H9 (cell line): ENCODE measurements around the gene CAMP. TPM values are rescaled to one million over a fixed set of nuclear protein-coding genes. Genes with fewer than 3 reads are reported as not detected.

Experiments
- DNase-seq: peaks from one replicate; pipeline ENCODE4 v3.0.0-alpha.2; 2017
- H2AFZ ChIP-seq: one replicate; pipeline ENCODE4 v1.6.1; 2013; ENCODE audit warnings: mild to moderate bottlenecking, low read length, control low read depth, moderate library complexity
- H2AK5ac ChIP-seq: 2 replicates; pipeline ENCODE4 v1.6.1; 2013; ENCODE audit warnings: low read length, control low read depth, mixed read lengths; ENCODE audit not compliant: insufficient read length
- H2BK120ac ChIP-seq: one replicate; pipeline ENCODE4 v1.6.1; 2013; ENCODE audit warnings: low read depth, mild to moderate bottlenecking, low read length, control low read depth, inconsistent platforms; ENCODE audit not compliant: poor library complexity, severe bottlenecking
- H2BK12ac ChIP-seq: 2 replicates; pipeline ENCODE4 v1.6.1; 2013; ENCODE audit warnings: low read length, control low read depth, mixed read lengths, low read depth; ENCODE audit not compliant: insufficient read length
- H2BK15ac ChIP-seq: 2 replicates; pipeline ENCODE4 v1.6.1; 2013; ENCODE audit warnings: low read depth, low read length, control low read depth
- H2BK20ac ChIP-seq: one replicate; pipeline ENCODE4 v1.6.1; 2013; ENCODE audit warnings: low read depth, mild to moderate bottlenecking, low read length, control low read depth, inconsistent platforms; ENCODE audit not compliant: poor library complexity, severe bottlenecking
- H2BK5ac ChIP-seq: 2 replicates; pipeline ENCODE4 v1.6.1; 2013; ENCODE audit warnings: low read length, control low read depth, mixed read lengths; ENCODE audit not compliant: insufficient read length
- H3K14ac ChIP-seq: 2 replicates; pipeline ENCODE4 v1.6.1; 2013; ENCODE audit warnings: low read length, control low read depth; ENCODE audit not compliant: insufficient read depth
- H3K18ac ChIP-seq: 2 replicates; pipeline ENCODE4 v1.6.1; 2013; ENCODE audit warnings: low read depth, mild to moderate bottlenecking, mixed read lengths, low read length, control low read depth; ENCODE audit not compliant: insufficient read length
- H3K23ac ChIP-seq: 2 replicates; pipeline ENCODE4 v1.6.1; 2013; ENCODE audit warnings: low read length, control low read depth, mixed read lengths, low read depth; ENCODE audit not compliant: insufficient read length
- H3K23me2 ChIP-seq: 2 replicates; pipeline ENCODE4 v1.6.1; 2013; ENCODE audit warnings: low read depth, mild to moderate bottlenecking, mixed read lengths, low read length, control low read depth; ENCODE audit not compliant: insufficient read length, poor library complexity, severe bottlenecking
- H3K27ac ChIP-seq: 2 replicates; pipeline ENCODE4 v1.5.1; 2013; ENCODE audit warnings: low read length, control low read depth, mixed read lengths, low read depth; ENCODE audit not compliant: insufficient read length
- H3K27me3 ChIP-seq: 2 replicates; pipeline ENCODE4 v1.6.1; 2013; ENCODE audit warnings: low read length, control low read depth, inconsistent platforms; ENCODE audit not compliant: insufficient read depth
- H3K4ac ChIP-seq: 2 replicates; pipeline ENCODE4 v1.6.1; 2013; ENCODE audit warnings: low read depth, mild to moderate bottlenecking, control low read depth, inconsistent platforms, low read length, moderate library complexity
- H3K4me1 ChIP-seq: 2 replicates; pipeline ENCODE4 v1.6.1; 2013; ENCODE audit warnings: low read length, control low read depth, inconsistent platforms; ENCODE audit not compliant: insufficient read depth
- H3K4me2 ChIP-seq: 2 replicates; pipeline ENCODE4 v1.6.1; 2013; ENCODE audit warnings: low read length, control low read depth, mixed read lengths; ENCODE audit not compliant: insufficient read length, insufficient read depth
- H3K56ac ChIP-seq: 2 replicates; pipeline ENCODE4 v1.6.1; 2013; ENCODE audit warnings: low read depth, mild to moderate bottlenecking, mixed read lengths, low read length, control low read depth; ENCODE audit not compliant: insufficient read length
- H3K79me1 ChIP-seq: 2 replicates; pipeline ENCODE4 v1.6.1; 2013; ENCODE audit warnings: low read depth, mild to moderate bottlenecking, moderate library complexity, low read length, control low read depth, inconsistent platforms; ENCODE audit not compliant: insufficient read depth, poor library complexity, severe bottlenecking
- H3K79me2 ChIP-seq: 2 replicates; pipeline ENCODE4 v1.6.1; 2013; ENCODE audit warnings: low read length, control low read depth, inconsistent platforms; ENCODE audit not compliant: insufficient read depth
- H3K9ac ChIP-seq: 2 replicates; pipeline ENCODE4 v1.6.1; 2013; ENCODE audit warnings: low read length, control low read depth, mixed read lengths; ENCODE audit not compliant: insufficient read length; ENCODE audit errors: extremely low read depth
- H3K9me3 ChIP-seq: one replicate; pipeline ENCODE4 v1.6.1; 2013; ENCODE audit warnings: low read depth, low read length, inconsistent platforms; ENCODE audit not compliant: control insufficient read depth
- H3T11ph ChIP-seq: one replicate; pipeline ENCODE4 v1.6.1; 2013; ENCODE audit warnings: mild to moderate bottlenecking, low read length, control low read depth, inconsistent platforms
- H4K20me1 ChIP-seq: one replicate; pipeline ENCODE4 v1.6.1; 2013; ENCODE audit not compliant: control insufficient read depth, insufficient read length, insufficient read depth
- H4K5ac ChIP-seq: 2 replicates; pipeline ENCODE4 v1.6.1; 2013; ENCODE audit warnings: low read depth, mild to moderate bottlenecking, mixed read lengths, low read length, control low read depth; ENCODE audit not compliant: insufficient read length
- H4K8ac ChIP-seq: replicated peaks from 2 replicates; pipeline ENCODE4 v1.6.1; 2013; ENCODE audit warnings: low read length, control low read depth, mixed read lengths, low read depth; ENCODE audit not compliant: insufficient read length
- H4K91ac ChIP-seq: 2 replicates; pipeline ENCODE4 v1.6.1; 2013; ENCODE audit warnings: low read depth, mild to moderate bottlenecking, moderate library complexity, mixed read lengths, low read length, control low read depth; ENCODE audit not compliant: insufficient read length
- H3K27ac Mint-ChIP-seq, 3 experiments: 2 replicates in 2 of 3; 3 replicates in 1 of 3; pipeline ENCODE4 v1.8.0; 2020 to 2021; ENCODE audit warnings: mixed read lengths in 3 of 3, mild to moderate bottlenecking in 1 of 3, moderate library complexity in 1 of 3
- H3K27me3 Mint-ChIP-seq: 2 replicates; pipeline ENCODE4 v1.8.0; 2021; ENCODE audit warnings: low read depth, mild to moderate bottlenecking, moderate library complexity, mixed read lengths
- H3K36me3 Mint-ChIP-seq, 3 experiments: 2 replicates in 2 of 3; 3 replicates in 1 of 3; pipeline ENCODE4 v1.8.0; 2020 to 2021; ENCODE audit warnings: low read depth in 3 of 3, mixed read lengths in 3 of 3; ENCODE audit not compliant: insufficient read depth in 1 of 3
- H3K4me1 Mint-ChIP-seq, 2 experiments: 2 replicates each; pipeline ENCODE4 v1.8.0; 2020; ENCODE audit warnings: mixed read lengths in 2 of 2
- H3K4me3 Mint-ChIP-seq, 2 experiments: 2 replicates in 1 of 2; 3 replicates in 1 of 2; pipeline ENCODE4 v1.8.0; 2020 to 2021; ENCODE audit warnings: mild to moderate bottlenecking in 2 of 2, mixed read lengths in 2 of 2, moderate library complexity in 1 of 2
- H3K9me3 Mint-ChIP-seq, 2 experiments: 2 replicates in 1 of 2; 3 replicates in 1 of 2; pipeline ENCODE4 v1.8.0; 2020; ENCODE audit warnings: mild to moderate bottlenecking in 2 of 2, mixed read lengths in 2 of 2, moderate library complexity in 1 of 2
- CTCF ChIP-seq: fragments of 200-600 bp; sonication (generic); conservative IDR thresholded peaks from 3 replicates; pipeline ENCODE4 v1.8.0; 2021; ENCODE audit warnings: antibody characterized with exemption, mild to moderate bottlenecking
- WGBS: extraction: QIAGEN DNeasy Blood & Tissue Kit; methylation state at CpG from one replicate; pipeline ENCODE4 v1.1.7; 2013; ENCODE audit warnings: missing lambda C conversion rate, low lambda C conversion rate, mixed read lengths; ENCODE audit not compliant: insufficient read length; ENCODE audit errors: extremely low coverage; 5-methylcytosine and 5-hydroxymethylcytosine counted together
- total RNA-seq: library from RNA; stranded (reverse); gene quantifications from 2 replicates; pipeline ENCODE4 v1.2.1, GENCODE V29; 2021

CAMP gene
- total RNA-seq, 1 experiment from 2014 or later = not detected

DNA sequence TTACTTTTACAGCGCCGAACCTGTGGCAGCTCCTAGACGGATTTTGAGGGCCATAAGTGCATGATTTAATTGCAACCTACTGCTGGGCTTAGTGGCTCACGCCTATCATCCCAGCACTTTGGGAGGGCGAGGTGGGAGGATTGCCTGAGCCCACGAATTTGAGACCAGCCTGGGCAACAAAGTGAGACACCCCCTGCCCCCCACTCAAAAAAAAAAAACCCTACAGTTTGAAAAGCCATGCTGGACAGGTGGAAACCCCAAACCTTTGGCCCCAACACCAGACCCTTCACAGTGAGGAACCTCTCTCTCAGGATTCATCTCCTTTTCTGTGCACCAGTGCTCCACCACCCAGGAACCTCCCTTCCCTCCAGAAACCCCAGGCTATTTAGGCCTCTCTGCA lies 34.0 kb upstream of the CAMP start:
- H3K23me2 ChIP-seq = peaks cover 9% of the 10 kb centered on the region
- H3K27ac Mint-ChIP-seq = peak overlapping the region in 1 of 3 experiments; percentile 58; a peak in 1 of 7 replicates
- no peak overlapping the region for H3K14ac ChIP-seq
- H2BK12ac ChIP-seq = no peak overlapping the region
- H3K4me3 Mint-ChIP-seq = peak overlapping the region in 1 of 2 experiments; percentile 87; a peak in 1 of 5 replicates
- H2BK5ac ChIP-seq = no peak overlapping the region
- H3K4me1 Mint-ChIP-seq = peaks cover 38 to 42% of the 10 kb centered on the region in 2 experiments
- H2BK20ac ChIP-seq = no peak overlapping the region
- H3K9me3 Mint-ChIP-seq = no peaks in the 10 kb centered on the region; a peak in 1 of 5 replicates
- H3K4me1 ChIP-seq = peaks cover 7% of the 10 kb centered on the region; the same call in 1 of the 2 replicates
- H3K23ac ChIP-seq = no peak overlapping the region
- no CpG with 5 or more reads among the region's 6 CpGs for WGBS
- no peaks in the 10 kb centered on the region for H3K9me3 ChIP-seq
- TF ChIP-seq CTCF = no peak
- peaks cover 7% of the 10 kb centered on the region for H3K79me1 ChIP-seq
- H3K79me2 ChIP-seq = peaks cover 11% of the 10 kb centered on the region; the same call in 1 of the 2 replicates
- H3K27me3 Mint-ChIP-seq = peaks cover 3% of the 10 kb centered on the region; the same call in 1 of the 2 replicates
- no peak overlapping the region for H3K18ac ChIP-seq
- no peak overlapping the region for H4K8ac ChIP-seq
- H3T11ph ChIP-seq = no peak overlapping the region
- H4K20me1 ChIP-seq = no peaks in the 10 kb centered on the region
- H3K27ac ChIP-seq = no peak overlapping the region
- H3K36me3 Mint-ChIP-seq = peaks cover 26 to 30% (median 29%) of the 10 kb centered on the region in 3 experiments
- no peak overlapping the region for H3K56ac ChIP-seq
- no peak overlapping the region for H4K5ac ChIP-seq
- H3K4me2 ChIP-seq = no peak overlapping the region
- H3K4ac ChIP-seq = no peak overlapping the region
- H3K9ac ChIP-seq = no peak overlapping the region
- no peak overlapping the region for H2BK15ac ChIP-seq
- no peaks in the 10 kb centered on the region for H3K27me3 ChIP-seq
- no peak overlapping the region for H2AK5ac ChIP-seq
- H4K91ac ChIP-seq = no peak overlapping the region
- no peak overlapping the region for H2BK120ac ChIP-seq
- H2AFZ ChIP-seq = no peak overlapping the region
- no peak for DNase-seq
